ENCODE results near the gene AGBL4. TPM values are rescaled to one million over a fixed set of nuclear protein-coding genes. Genes with fewer than 3 reads are reported as not detected.

AGBL4 gene
- total RNA-seq, 2 donors from 2014 or later, result 0.40 to 5.5 TPM

- H3K27me3 ChIP-seq (ENCODE audit: control insufficient read depth, insufficient read depth, low read length, poor library complexity, severe bottlenecking), result no peaks in the 10 kb centered on the region
- H3K9ac ChIP-seq (ENCODE audit: extremely low read depth, low read length, poor library complexity, severe bottlenecking), result no peak overlapping the region
- no peak overlapping the region for H3K4me3 ChIP-seq (ENCODE audit: low read length)
- no peak for TF ChIP-seq CTCF (conservative IDR thresholded peaks at IDR 0.05)
- no peaks in the 10 kb centered on the region for H3K36me3 ChIP-seq (ENCODE audit: control insufficient read depth, insufficient read depth, low read length)
- DNase-seq, result no peak
- H3K9me3 ChIP-seq (ENCODE audit: control insufficient read depth, low read length), result no peaks in the 10 kb centered on the region
- WGBS, 2 experiments (ENCODE audit: insufficient coverage in 1 of 2, insufficient read length in 1 of 2), result 84 to 100% methylated on average over 2 to 3 of the region's 3 CpGs
- H3K4me1 ChIP-seq (ENCODE audit: control insufficient read depth, insufficient read depth, low read length), result no peaks in the 10 kb centered on the region
- no peak overlapping the region for H3K27ac ChIP-seq (ENCODE audit: low read depth, low read length)
- H3K9me3 Mint-ChIP-seq, result no peaks in the 10 kb centered on the region
- no peaks in the 10 kb centered on the region for H3K36me3 Mint-ChIP-seq (ENCODE audit: low read depth)
- no peaks in the 10 kb centered on the region for H3K27me3 Mint-ChIP-seq (ENCODE audit: insufficient read depth)
- no peak overlapping the region for H3K27ac Mint-ChIP-seq
- H3K4me3 Mint-ChIP-seq, result no peak overlapping the region
- H3K4me1 Mint-ChIP-seq, result peaks cover 3% of the 10 kb centered on the region
These were observed 1215.3 kb downstream of the AGBL4 start for GRCh38 chr1:48808496-48808895.

GRCh38 chr1:48807554-48808260, 1216.0 kb downstream of the AGBL4 start:
- H3K9me3 Mint-ChIP-seq, result no peaks in the 10 kb centered on the region
- no peak overlapping the region for H3K4me3 Mint-ChIP-seq
- H3K27ac Mint-ChIP-seq, result no peak overlapping the region
- peaks cover 3% of the 10 kb centered on the region for H3K4me1 Mint-ChIP-seq
- no peaks in the 10 kb centered on the region for H3K9me3 ChIP-seq (ENCODE audit: control insufficient read depth, low read length)
- no peaks in the 10 kb centered on the region for H3K36me3 ChIP-seq (ENCODE audit: control insufficient read depth, insufficient read depth, low read length)
- H3K27ac ChIP-seq (ENCODE audit: low read depth, low read length), result no peak overlapping the region
- no peaks in the 10 kb centered on the region for H3K4me1 ChIP-seq (ENCODE audit: control insufficient read depth, insufficient read depth, low read length)
- DNase-seq, result no peak
- no peak overlapping the region for H3K4me3 ChIP-seq (ENCODE audit: low read length)
- no peaks in the 10 kb centered on the region for H3K36me3 Mint-ChIP-seq (ENCODE audit: low read depth)
- H3K27me3 Mint-ChIP-seq (ENCODE audit: insufficient read depth), result no peaks in the 10 kb centered on the region
- no peak overlapping the region for H3K9ac ChIP-seq (ENCODE audit: extremely low read depth, low read length, poor library complexity, severe bottlenecking)
- WGBS, 2 experiments (ENCODE audit: insufficient coverage in 1 of 2, insufficient read length in 1 of 2), result 67% methylated on average over 4 of the region's 4 CpGs; no CpG with 5 or more reads in 1 of the 2 experiments
- H3K27me3 ChIP-seq (ENCODE audit: control insufficient read depth, insufficient read depth, low read length, poor library complexity, severe bottlenecking), result no peaks in the 10 kb centered on the region
- TF ChIP-seq CTCF (conservative IDR thresholded peaks at IDR 0.05), result no peak

- DNase-seq, result no peak
- H3K9ac ChIP-seq (ENCODE audit: extremely low read depth, low read length, poor library complexity, severe bottlenecking), result no peak overlapping the region
- H3K4me1 ChIP-seq (ENCODE audit: control insufficient read depth, insufficient read depth, low read length), result no peaks in the 10 kb centered on the region
- no peaks in the 10 kb centered on the region for H3K9me3 ChIP-seq (ENCODE audit: control insufficient read depth, low read length)
- Mint-ChIP-seq H3K4me1 (peaks cover 3% of the 10 kb centered on the region), H3K9me3 (no peaks in the 10 kb centered on the region), H3K36me3 (ENCODE audit: low read depth) (no peaks in the 10 kb centered on the region), H3K4me3 (no peak overlapping the region), H3K27ac (no peak overlapping the region), H3K27me3 (ENCODE audit: insufficient read depth) (peaks cover 10% of the 10 kb centered on the region)
- no peak overlapping the region for H3K27ac ChIP-seq (ENCODE audit: low read depth, low read length)
- H3K36me3 ChIP-seq (ENCODE audit: control insufficient read depth, insufficient read depth, low read length), result no peaks in the 10 kb centered on the region
- no peak overlapping the region for H3K4me3 ChIP-seq (ENCODE audit: low read length)
- no peak for TF ChIP-seq CTCF (conservative IDR thresholded peaks at IDR 0.05)
- peaks cover 10% of the 10 kb centered on the region for H3K27me3 ChIP-seq (ENCODE audit: control insufficient read depth, insufficient read depth, low read length, poor library complexity, severe bottlenecking)
These were observed 1220.3 kb downstream of the AGBL4 start for GRCh38 chr1:48803474-48803873.
